ENCODE measurements around the gene NDRG4.

The NDRG4 gene

GRCh38 chr16:58467905-58468304, 32.0 kb upstream of the NDRG4 start:
- Mint-ChIP-seq H3K4me3 (no peak overlapping the region), H3K27ac (no peak overlapping the region), H3K9me3 (no peaks in the 10 kb centered on the region), H3K4me1 (peaks cover 5% of the 10 kb centered on the region), H3K27me3 (ENCODE audit: low read depth) (peaks cover 73% of the 10 kb centered on the region), H3K36me3 (ENCODE audit: low read depth) (no peaks in the 10 kb centered on the region)
- TF ChIP-seq CTCF (IDR thresholded peaks at IDR 0.05; ENCODE audit: unreplicated experiment in 3 of 3): no peak

- no peak for TF ChIP-seq CTCF (IDR thresholded peaks at IDR 0.05; ENCODE audit: unreplicated experiment in 3 of 3)
- no peaks in the 10 kb centered on the region for H3K9me3 Mint-ChIP-seq
- H3K36me3 Mint-ChIP-seq (ENCODE audit: low read depth): no peaks in the 10 kb centered on the region
- H3K4me3 Mint-ChIP-seq: no peak overlapping the region
- H3K4me1 Mint-ChIP-seq: no peaks in the 10 kb centered on the region
- peaks cover 70% of the 10 kb centered on the region for H3K27me3 Mint-ChIP-seq (ENCODE audit: low read depth)
- H3K27ac Mint-ChIP-seq: no peak overlapping the region
These were observed 28.6 kb upstream of the NDRG4 start for GRCh38 chr16:58471209-58471975.

GRCh38 chr16:58472266-58472665, 27.7 kb upstream of the NDRG4 start:
- no peaks in the 10 kb centered on the region for H3K36me3 Mint-ChIP-seq (ENCODE audit: low read depth)
- H3K27me3 Mint-ChIP-seq (ENCODE audit: low read depth): peaks cover 61% of the 10 kb centered on the region
- no peaks in the 10 kb centered on the region for H3K9me3 Mint-ChIP-seq
- no peak overlapping the region for H3K4me3 Mint-ChIP-seq
- no peaks in the 10 kb centered on the region for H3K4me1 Mint-ChIP-seq
- H3K27ac Mint-ChIP-seq: no peak overlapping the region
- no peak for TF ChIP-seq CTCF (IDR thresholded peaks at IDR 0.05; ENCODE audit: unreplicated experiment in 3 of 3)

GRCh38 chr16:58472827-58473226, 27.1 kb upstream of the NDRG4 start:
- no peaks in the 10 kb centered on the region for H3K4me1 Mint-ChIP-seq
- no peak overlapping the region for H3K4me3 Mint-ChIP-seq
- no peaks in the 10 kb centered on the region for H3K9me3 Mint-ChIP-seq
- H3K27ac Mint-ChIP-seq: no peak overlapping the region
- H3K36me3 Mint-ChIP-seq (ENCODE audit: low read depth): no peaks in the 10 kb centered on the region
- peaks cover 56% of the 10 kb centered on the region for H3K27me3 Mint-ChIP-seq (ENCODE audit: low read depth)
- no peak for TF ChIP-seq CTCF (IDR thresholded peaks at IDR 0.05; ENCODE audit: unreplicated experiment in 3 of 3)

- peaks cover 41% of the 10 kb centered on the region for H3K27me3 Mint-ChIP-seq (ENCODE audit: low read depth)
- no peak overlapping the region for H3K27ac Mint-ChIP-seq
- no peaks in the 10 kb centered on the region for H3K4me1 Mint-ChIP-seq
These were observed 25.6 kb upstream of the NDRG4 start for GRCh38 chr16:58474296-58474695.

More at GRCh38 chr16:58474296-58474695, 25.6 kb upstream of the NDRG4 start:
- TF ChIP-seq CTCF (IDR thresholded peaks at IDR 0.05; ENCODE audit: unreplicated experiment in 3 of 3): no peak
- Mint-ChIP-seq H3K9me3 (no peaks in the 10 kb centered on the region), H3K4me3 (no peak overlapping the region), H3K36me3 (ENCODE audit: low read depth) (no peaks in the 10 kb centered on the region)
